ENCODE results near the gene AGMAT. TPM values are rescaled to one million over a fixed set of nuclear protein-coding genes. Genes with fewer than 3 reads are reported as not detected.
A peak's percentile ranks its signal among the peaks of the same experiment; 100 is the strongest.

The AGMAT gene
- total RNA-seq (ENCODE audit: low replicate concordance): 5.4 and 7.2 TPM in 2 replicates
- long read RNA-seq: 0 reads

DNA sequence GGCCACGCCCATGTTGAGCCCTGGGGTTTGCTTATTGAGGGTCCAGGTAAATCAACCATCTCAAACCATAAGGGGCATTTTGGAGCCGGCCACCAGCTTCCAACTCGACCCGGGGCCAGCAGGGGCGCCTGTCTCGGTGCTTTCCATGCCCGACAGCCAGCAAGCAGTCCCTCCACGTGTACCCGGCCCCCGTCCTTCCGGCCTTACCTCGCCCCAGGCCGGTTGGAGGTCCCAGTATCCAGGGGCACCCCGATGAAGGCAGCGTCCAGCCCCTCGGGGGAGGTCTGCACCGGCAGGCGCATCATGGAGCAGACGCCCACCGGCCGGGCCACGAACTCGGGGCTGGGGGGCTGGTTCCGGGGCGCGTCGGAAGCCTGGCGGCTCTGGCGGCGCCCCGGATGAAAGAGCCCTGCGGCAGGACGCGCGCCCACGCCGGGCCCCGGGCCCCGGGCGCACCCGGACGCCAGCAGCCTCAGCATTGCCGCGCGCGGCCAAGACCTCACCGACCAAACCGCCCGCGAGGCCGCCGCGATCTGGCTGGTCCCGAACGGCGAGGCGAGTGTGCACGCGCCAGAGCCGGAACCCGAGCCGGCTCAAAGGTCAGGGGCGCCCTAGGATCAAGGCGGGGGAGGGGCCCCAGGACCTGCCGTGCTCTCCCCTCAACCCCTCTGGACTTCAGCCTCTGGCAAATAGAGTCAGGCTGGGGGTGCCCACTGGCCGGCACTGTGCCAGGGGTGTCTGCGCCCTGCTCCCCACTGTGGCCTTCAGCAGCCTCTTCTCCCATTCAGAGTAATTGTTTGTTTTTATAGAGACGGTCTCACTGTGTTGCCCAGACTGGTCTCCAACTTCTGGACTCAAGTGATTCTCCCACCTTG lies at the start of gene AGMAT:
TSS of gene AGMAT (minus strand) at position 563 of the 875 bp plus-strand sequence. CDS start at position 479, 84 bp downstream.
- Mint-ChIP-seq H3K9me3 (no peaks in the 10 kb centered on the region), H3K4me3 (peak within 1 kb of the TSS; percentile 78), H3K4me1 (ENCODE audit: unreplicated experiment) (peaks cover 6% of the 10 kb centered on the region), H3K27me3 (peaks cover 6% of the 10 kb centered on the region), H3K36me3 (no peaks in the 10 kb centered on the region), H3K27ac (peak within 1 kb of the TSS; percentile 63)
- TF ChIP-seq, protein P1, sequence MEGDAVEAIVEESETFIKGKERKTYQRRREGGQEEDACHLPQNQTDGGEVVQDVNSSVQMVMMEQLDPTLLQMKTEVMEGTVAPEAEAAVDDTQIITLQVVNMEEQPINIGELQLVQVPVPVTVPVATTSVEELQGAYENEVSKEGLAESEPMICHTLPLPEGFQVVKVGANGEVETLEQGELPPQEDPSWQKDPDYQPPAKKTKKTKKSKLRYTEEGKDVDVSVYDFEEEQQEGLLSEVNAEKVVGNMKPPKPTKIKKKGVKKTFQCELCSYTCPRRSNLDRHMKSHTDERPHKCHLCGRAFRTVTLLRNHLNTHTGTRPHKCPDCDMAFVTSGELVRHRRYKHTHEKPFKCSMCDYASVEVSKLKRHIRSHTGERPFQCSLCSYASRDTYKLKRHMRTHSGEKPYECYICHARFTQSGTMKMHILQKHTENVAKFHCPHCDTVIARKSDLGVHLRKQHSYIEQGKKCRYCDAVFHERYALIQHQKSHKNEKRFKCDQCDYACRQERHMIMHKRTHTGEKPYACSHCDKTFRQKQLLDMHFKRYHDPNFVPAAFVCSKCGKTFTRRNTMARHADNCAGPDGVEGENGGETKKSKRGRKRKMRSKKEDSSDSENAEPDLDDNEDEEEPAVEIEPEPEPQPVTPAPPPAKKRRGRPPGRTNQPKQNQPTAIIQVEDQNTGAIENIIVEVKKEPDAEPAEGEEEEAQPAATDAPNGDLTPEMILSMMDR (conservative IDR thresholded peaks at IDR 0.05): peak; percentile 69
- peak; percentile 74 for DNase-seq (ENCODE audit: extremely low spot score, unreplicated experiment)

DNA sequence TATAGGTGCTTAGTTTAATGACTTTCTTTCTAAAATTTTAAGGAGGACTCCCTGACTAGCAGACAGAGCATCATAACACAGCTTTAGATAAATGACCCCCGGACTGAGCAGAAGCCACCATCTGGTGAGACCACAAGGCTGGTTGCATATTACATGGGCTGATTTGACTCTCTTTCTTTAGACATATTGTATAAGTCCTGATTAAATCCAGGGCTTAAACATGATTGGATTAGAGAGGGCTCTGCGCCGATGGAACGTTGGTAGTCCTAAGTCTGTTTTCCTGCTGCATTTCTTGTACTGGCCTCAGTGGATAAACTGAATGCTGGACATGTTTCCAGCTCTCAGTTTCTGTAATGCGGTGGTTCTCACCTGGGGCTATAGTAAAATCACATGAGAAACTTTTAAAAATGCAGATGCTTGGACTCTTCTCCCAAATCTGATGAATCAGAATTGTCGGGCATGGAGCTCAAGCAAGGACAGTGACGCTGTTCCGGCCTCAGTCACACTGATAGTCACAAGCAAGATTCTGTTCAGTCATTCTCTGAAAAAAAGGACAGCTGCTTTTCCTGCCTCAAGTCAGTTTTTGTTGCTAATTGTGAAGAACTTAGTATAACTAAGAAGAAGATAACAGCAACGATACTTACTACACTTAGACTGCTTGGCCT lies 49.0 kb upstream of the AGMAT start:
- Mint-ChIP-seq H3K9me3 (no peaks in the 10 kb centered on the region), H3K36me3 (peaks cover 43% of the 10 kb centered on the region), H3K27ac (no peak overlapping the region)

DNA sequence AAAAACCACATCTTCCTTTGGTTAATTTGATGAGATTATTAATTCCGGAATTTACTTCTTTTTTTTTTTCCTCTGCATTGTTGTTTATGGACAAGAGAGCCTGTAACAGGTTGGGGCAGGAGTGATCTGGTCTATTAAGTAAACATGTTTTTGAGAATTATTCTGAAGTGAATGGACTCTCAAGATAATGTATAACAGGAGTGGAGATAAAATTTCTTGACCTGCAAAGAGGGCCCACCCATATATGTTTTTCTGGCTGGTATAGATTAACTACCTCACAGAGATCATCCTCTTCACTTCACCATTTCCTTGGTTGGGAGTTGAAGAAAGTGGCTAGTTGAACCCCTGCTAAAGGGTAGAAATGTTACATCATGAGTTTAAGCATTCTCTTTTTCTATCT lies 43.2 kb upstream of the AGMAT start:
- no peak for DNase-seq (ENCODE audit: extremely low spot score, unreplicated experiment)
- Mint-ChIP-seq H3K9me3 (no peaks in the 10 kb centered on the region), H3K36me3 (peaks cover 38% of the 10 kb centered on the region), H3K27me3 (no peaks in the 10 kb centered on the region), H3K27ac (peak overlapping the region; percentile 74), H3K4me1 (ENCODE audit: unreplicated experiment) (peaks cover 39% of the 10 kb centered on the region), H3K4me3 (peak overlapping the region; percentile 13)
- TF ChIP-seq, protein P1 (conservative IDR thresholded peaks at IDR 0.05): no peak

More for the DNA sequence above, 49.0 kb upstream of the AGMAT start:
- TF ChIP-seq, protein P1 (conservative IDR thresholded peaks at IDR 0.05): no peak
- Mint-ChIP-seq H3K4me3 (no peak overlapping the region), H3K27me3 (no peaks in the 10 kb centered on the region), H3K4me1 (ENCODE audit: unreplicated experiment) (peaks cover 4% of the 10 kb centered on the region)
- no peak for DNase-seq (ENCODE audit: extremely low spot score, unreplicated experiment)

DNA sequence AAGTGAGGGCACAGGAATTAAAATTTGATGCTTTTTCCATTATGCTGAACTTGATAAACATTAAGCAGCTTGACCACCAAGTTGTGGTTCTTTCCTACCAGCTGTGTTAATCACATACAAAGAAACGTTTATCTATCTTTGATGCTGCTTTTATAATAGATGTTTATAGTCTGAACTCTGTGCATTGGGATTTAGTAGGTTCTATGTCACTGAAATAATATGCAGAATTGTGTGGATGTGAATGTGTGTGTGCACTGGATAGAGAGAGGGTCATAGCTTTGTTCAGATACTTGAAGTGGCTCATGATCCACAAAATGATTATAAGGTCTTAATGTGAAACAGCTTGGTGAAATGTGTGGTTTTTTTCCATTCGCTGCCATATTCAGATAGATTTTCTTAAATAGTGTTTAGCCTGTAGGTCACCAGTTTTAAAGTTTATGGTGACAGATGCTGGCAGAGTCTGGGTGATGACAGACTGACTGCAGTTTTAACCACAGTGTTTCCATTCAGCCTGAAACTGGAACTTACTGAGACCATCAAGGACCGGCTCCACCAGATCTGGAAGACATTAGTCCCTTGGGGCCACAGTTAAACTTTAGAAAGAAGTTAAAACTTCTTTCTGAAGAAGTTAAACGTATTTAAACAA lies 42.6 kb upstream of the AGMAT start:
- DNase-seq (ENCODE audit: extremely low spot score, unreplicated experiment): no peak
- H3K4me3 Mint-ChIP-seq: peak overlapping the region; percentile 14
- H3K36me3 Mint-ChIP-seq: peaks cover 38% of the 10 kb centered on the region
- no peaks in the 10 kb centered on the region for H3K27me3 Mint-ChIP-seq
- no peaks in the 10 kb centered on the region for H3K9me3 Mint-ChIP-seq
- TF ChIP-seq, protein P1 (conservative IDR thresholded peaks at IDR 0.05): no peak
- peak overlapping the region; percentile 74 for H3K27ac Mint-ChIP-seq
- peaks cover 42% of the 10 kb centered on the region for H3K4me1 Mint-ChIP-seq (ENCODE audit: unreplicated experiment)

GRCh38 chr1:15626269-15626950 lies 41.6 kb upstream of the AGMAT start:
- H3K27me3 Mint-ChIP-seq: no peaks in the 10 kb centered on the region
- TF ChIP-seq, protein P1 (conservative IDR thresholded peaks at IDR 0.05): no peak
- no peak overlapping the region for H3K4me3 Mint-ChIP-seq
- peaks cover 35% of the 10 kb centered on the region for H3K36me3 Mint-ChIP-seq
- H3K9me3 Mint-ChIP-seq: no peaks in the 10 kb centered on the region
- no peak for DNase-seq (ENCODE audit: extremely low spot score, unreplicated experiment)
- H3K4me1 Mint-ChIP-seq (ENCODE audit: unreplicated experiment): peaks cover 42% of the 10 kb centered on the region
- peak overlapping the region; percentile 1 for H3K27ac Mint-ChIP-seq

Measured in type B pancreatic cell (in vitro differentiated cells).